ENCODE data around the gene TULP4. TPM values are rescaled to one million over a fixed set of nuclear protein-coding genes. Genes with fewer than 3 reads are reported as not detected.

Gene TULP4, protein sequence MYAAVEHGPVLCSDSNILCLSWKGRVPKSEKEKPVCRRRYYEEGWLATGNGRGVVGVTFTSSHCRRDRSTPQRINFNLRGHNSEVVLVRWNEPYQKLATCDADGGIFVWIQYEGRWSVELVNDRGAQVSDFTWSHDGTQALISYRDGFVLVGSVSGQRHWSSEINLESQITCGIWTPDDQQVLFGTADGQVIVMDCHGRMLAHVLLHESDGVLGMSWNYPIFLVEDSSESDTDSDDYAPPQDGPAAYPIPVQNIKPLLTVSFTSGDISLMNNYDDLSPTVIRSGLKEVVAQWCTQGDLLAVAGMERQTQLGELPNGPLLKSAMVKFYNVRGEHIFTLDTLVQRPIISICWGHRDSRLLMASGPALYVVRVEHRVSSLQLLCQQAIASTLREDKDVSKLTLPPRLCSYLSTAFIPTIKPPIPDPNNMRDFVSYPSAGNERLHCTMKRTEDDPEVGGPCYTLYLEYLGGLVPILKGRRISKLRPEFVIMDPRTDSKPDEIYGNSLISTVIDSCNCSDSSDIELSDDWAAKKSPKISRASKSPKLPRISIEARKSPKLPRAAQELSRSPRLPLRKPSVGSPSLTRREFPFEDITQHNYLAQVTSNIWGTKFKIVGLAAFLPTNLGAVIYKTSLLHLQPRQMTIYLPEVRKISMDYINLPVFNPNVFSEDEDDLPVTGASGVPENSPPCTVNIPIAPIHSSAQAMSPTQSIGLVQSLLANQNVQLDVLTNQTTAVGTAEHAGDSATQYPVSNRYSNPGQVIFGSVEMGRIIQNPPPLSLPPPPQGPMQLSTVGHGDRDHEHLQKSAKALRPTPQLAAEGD (N-terminal part only)
- total RNA-seq, result 49.4 and 56.1 TPM in 2 replicates

DNA sequence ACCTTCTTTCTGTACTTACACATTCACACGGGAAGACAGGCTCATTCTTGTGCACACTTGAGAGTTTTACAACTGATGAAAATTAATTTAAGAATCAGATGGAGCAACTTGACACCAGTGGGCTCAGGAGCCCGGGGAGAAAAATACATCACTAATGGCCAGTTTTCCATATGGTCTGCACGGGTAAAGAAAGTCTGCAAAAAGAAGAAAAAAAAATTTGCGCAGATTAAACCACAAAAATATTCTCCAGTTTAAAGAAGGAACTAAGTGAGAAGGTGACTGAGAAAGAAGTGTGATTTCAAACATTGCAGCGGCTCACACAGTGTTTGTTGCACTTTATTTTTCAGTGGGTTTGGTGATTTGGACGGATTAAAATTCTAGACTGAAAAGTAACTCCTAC lies at the start of gene TULP4:
TULP4 (plus strand) TSS at position 301 of the 400 bp plus-strand sequence. CDS start 1,552 bp downstream, outside the sequence.

DNA sequence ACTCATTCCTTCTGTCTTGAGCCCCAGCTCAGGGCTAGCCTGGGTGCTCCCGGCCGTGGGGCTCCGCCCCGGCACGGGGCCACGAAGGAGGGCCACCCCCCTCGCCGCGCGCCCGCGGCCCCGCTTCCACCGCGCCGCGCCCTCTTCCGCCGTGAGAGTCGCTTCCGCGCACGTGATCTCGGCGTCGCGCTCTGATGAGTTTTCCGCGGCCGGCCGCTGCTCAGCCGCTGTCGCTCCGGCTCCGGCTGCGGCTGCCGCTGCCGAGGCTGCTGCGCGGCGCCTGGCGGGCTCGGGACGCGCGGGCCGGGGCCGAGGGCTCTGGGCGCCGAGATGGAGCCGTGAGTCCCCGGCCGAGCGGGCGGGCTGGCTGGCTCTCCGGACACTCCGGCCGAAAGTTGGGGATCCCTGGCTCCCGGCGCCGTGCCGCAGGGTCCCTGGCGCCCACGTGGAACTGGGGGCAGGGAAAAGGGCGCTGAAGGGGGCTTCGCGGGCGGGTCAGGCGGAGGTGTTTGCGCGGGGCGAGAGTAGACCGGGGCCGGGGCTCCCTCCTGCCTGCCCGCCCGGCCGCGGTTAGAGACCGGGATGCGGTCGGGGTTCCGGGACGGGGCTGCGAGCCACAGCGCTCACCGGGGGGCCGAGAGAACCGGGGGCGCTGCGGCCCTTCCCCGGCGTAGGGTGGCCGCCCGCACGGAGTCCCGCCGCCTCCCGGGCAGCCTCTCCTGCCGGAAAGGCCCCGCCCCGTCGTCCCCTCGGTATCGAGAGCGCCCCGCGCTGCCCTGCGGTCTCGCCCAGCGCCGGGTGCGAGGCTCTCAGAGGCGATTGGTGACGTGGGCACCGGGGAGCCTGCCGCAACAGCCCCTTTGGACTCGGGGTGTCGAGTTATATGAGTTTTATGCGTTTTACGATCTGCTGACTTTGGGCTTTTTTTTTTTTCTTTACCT lies 247.9 kb downstream of the TULP4 start, which contains the start of gene TMEM181:
TMEM181 (plus strand) TSS at position 197 of the 941 bp plus-strand sequence; CDS start at position 331, 134 bp downstream.

Other genes starting within 250 kb of the TULP4 start
- 3.6 and 6.2 TPM in 2 replicates for gene SERAC1, start 144.2 kb upstream of the TULP4 start, total RNA-seq
- gene GTF2H5, start 144.1 kb upstream of the TULP4 start, total RNA-seq, result 4.1 and 8.1 TPM in 2 replicates
- 26.0 and 29.0 TPM in 2 replicates for gene TMEM181, start 247.6 kb downstream of the TULP4 start, total RNA-seq

Data from cardiac atrium fibroblast (primary cell).